ENCODE measurements around the gene STK24. TPM values are rescaled to one million over a fixed set of nuclear protein-coding genes. Genes with fewer than 3 reads are reported as not detected.

Gene STK24
- total RNA-seq, 1 donor from 2014 or later: 92.3 TPM

DNA sequence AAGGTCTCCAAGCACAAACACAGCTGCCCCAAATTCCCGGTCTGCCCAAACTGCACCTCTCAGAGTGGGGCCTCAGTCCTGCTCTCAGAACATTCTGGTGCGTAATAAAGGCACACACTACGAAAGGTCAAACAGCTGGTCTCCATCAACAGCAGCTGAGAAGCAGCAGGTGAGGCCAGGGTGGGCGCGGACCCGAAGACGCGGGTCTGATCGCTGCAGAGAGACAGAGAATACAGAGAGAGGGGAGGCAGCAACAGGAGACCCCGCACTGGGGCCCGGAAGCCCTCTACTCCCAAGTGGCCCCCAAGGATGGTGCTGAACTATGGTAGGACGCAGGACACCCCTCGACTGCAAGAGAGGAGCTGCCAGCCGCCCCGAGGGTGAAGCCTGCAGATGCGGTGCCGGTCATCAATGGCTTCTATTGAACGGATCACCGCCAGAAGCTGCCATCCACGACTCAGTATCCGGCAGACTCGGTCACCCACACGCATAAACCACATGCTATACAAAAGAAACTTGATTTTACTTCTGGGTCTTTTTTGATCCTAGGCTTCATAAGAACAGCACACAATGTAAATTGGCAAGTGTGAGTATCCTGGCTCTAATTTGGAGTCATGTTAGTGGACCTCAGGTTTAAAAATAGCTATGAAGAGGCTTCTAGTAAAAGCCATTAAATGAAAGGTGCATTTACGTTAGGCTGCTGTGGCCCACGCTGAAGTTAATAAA is 33.4 kb downstream of the STK24 start:
- DNase-seq (ENCODE audit: low spot score): no peak
- Mint-ChIP-seq H3K4me1 (ENCODE audit: unreplicated experiment) (peaks cover 45% of the 10 kb centered on the region), H3K36me3 (ENCODE audit: low read depth, unreplicated experiment) (peaks cover 5% of the 10 kb centered on the region), H3K27ac (ENCODE audit: unreplicated experiment) (peak overlapping the region; percentile 9), H3K27me3 (ENCODE audit: unreplicated experiment) (peaks cover 2% of the 10 kb centered on the region), H3K9me3 (ENCODE audit: unreplicated experiment) (no peaks in the 10 kb centered on the region), H3K4me3 (ENCODE audit: unreplicated experiment) (no peak overlapping the region)
- TF ChIP-seq, protein P1, sequence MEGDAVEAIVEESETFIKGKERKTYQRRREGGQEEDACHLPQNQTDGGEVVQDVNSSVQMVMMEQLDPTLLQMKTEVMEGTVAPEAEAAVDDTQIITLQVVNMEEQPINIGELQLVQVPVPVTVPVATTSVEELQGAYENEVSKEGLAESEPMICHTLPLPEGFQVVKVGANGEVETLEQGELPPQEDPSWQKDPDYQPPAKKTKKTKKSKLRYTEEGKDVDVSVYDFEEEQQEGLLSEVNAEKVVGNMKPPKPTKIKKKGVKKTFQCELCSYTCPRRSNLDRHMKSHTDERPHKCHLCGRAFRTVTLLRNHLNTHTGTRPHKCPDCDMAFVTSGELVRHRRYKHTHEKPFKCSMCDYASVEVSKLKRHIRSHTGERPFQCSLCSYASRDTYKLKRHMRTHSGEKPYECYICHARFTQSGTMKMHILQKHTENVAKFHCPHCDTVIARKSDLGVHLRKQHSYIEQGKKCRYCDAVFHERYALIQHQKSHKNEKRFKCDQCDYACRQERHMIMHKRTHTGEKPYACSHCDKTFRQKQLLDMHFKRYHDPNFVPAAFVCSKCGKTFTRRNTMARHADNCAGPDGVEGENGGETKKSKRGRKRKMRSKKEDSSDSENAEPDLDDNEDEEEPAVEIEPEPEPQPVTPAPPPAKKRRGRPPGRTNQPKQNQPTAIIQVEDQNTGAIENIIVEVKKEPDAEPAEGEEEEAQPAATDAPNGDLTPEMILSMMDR (IDR thresholded peaks at IDR 0.05; ENCODE audit: unreplicated experiment): no peak

DNA sequence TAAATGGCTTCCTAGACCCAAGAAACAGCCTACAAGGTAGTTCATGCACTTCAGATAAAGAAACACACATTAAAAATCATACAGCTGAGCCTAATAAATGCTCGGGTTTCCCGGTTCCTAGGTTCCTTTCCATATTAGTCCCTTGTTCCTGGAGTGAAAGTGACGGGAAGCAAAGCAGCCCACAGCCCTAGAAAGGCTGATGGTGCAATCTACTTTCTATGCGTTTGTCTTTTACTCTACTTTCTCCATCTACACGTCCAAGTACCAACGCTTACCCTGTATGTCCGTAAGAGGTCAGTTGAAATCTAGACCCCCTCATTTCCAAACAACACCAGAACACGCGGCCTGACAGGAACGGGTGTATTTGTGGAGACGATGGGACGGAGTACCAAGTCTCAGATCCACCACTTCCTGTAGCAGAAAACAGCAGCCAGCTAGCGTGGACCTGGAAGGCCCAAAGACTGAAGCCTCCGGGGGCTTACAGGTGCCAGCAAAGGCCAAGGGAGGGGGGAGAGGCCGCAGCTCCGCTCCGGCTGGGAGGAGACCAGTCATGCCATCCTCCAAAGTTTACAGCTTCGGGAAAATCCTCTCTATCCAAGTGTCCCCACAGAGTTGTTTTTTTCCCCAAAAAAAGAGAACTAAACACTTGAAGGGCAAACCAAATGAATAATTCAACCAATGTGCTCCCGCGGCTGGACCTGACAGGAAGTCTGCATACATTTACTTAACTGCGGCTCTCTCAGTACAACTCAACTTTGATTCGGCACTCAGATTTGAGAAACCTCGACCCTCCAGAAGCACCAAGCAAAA is 34.1 kb downstream of the STK24 start:
- peaks cover 48% of the 10 kb centered on the region for H3K4me1 Mint-ChIP-seq (ENCODE audit: unreplicated experiment)

DNA sequence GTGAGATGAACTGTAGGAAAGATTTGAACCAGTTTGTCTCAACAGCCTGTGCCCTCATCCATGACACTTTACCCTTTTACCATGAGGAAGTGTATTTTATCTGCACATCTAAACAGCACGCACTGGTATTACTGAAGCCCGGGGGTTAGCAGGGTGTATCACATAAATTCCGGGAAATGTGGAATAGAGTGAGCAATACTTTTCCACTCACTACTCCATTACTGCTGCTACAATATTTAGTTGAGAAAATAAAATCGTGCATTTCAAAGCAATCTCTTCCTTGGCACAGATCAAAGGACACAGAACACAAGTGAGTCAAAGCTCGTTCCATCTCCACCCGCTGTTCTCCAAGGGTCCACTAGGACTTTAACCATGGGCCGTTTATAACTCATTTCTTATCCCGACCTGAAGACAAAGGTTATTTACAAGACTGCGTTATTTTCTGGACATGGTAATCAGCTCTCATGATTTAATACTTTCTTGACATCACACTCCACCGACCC is 35.2 kb downstream of the STK24 start:
- H3K27ac Mint-ChIP-seq (ENCODE audit: unreplicated experiment): peak overlapping the region; percentile 17
- H3K9me3 Mint-ChIP-seq (ENCODE audit: unreplicated experiment): no peaks in the 10 kb centered on the region
- peaks cover 52% of the 10 kb centered on the region for H3K4me1 Mint-ChIP-seq (ENCODE audit: unreplicated experiment)
- H3K36me3 Mint-ChIP-seq (ENCODE audit: low read depth, unreplicated experiment): peaks cover 9% of the 10 kb centered on the region
- H3K27me3 Mint-ChIP-seq (ENCODE audit: unreplicated experiment): peaks cover 3% of the 10 kb centered on the region
- TF ChIP-seq, protein P1 (IDR thresholded peaks at IDR 0.05; ENCODE audit: unreplicated experiment): peak; percentile 16
- DNase-seq (ENCODE audit: low spot score): no peak
- no peak overlapping the region for H3K4me3 Mint-ChIP-seq (ENCODE audit: unreplicated experiment)

More for the DNA sequence above, 34.1 kb downstream of the STK24 start:
- TF ChIP-seq, protein P1 (IDR thresholded peaks at IDR 0.05; ENCODE audit: unreplicated experiment): no peak
- H3K4me3 Mint-ChIP-seq (ENCODE audit: unreplicated experiment): no peak overlapping the region
- H3K36me3 Mint-ChIP-seq (ENCODE audit: low read depth, unreplicated experiment): peaks cover 9% of the 10 kb centered on the region
- H3K9me3 Mint-ChIP-seq (ENCODE audit: unreplicated experiment): no peaks in the 10 kb centered on the region
- H3K27ac Mint-ChIP-seq (ENCODE audit: unreplicated experiment): no peak overlapping the region
- DNase-seq (ENCODE audit: low spot score): no peak
- peaks cover 2% of the 10 kb centered on the region for H3K27me3 Mint-ChIP-seq (ENCODE audit: unreplicated experiment)

DNA sequence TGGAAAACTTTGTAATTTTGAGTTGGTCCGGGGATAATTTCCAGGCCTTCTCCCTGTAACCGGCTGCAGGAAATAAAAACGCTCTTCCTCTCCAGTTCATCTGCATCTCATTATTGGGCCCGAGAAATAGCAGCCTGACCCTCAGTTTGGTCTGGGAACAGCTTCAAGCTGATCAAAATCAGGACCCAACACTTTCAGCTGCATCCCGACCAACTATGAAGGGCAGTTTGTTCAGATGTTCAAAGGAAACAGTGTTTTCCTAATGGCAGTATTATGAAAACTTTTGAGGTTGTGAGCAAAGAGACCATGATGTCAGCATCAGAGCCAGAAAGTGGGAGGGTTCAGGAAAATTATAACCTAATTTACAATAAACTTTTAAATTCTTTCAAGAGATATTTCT is 35.7 kb downstream of the STK24 start:
- no peaks in the 10 kb centered on the region for H3K9me3 Mint-ChIP-seq (ENCODE audit: unreplicated experiment)
- peaks cover 52% of the 10 kb centered on the region for H3K4me1 Mint-ChIP-seq (ENCODE audit: unreplicated experiment)
- peak overlapping the region; percentile 48 for H3K27ac Mint-ChIP-seq (ENCODE audit: unreplicated experiment)
- TF ChIP-seq, protein P1 (IDR thresholded peaks at IDR 0.05; ENCODE audit: unreplicated experiment): no peak
- H3K36me3 Mint-ChIP-seq (ENCODE audit: low read depth, unreplicated experiment): peaks cover 9% of the 10 kb centered on the region
- no peak for DNase-seq (ENCODE audit: low spot score)
- H3K27me3 Mint-ChIP-seq (ENCODE audit: unreplicated experiment): peaks cover 4% of the 10 kb centered on the region
- no peak overlapping the region for H3K4me3 Mint-ChIP-seq (ENCODE audit: unreplicated experiment)

Measured in endothelial cell (in vitro differentiated cells).